ENCODE data around the gene HSF2BP. TPM values are rescaled to one million over a fixed set of nuclear protein-coding genes. Genes with fewer than 3 reads are reported as not detected.
"Not testable (repeated sequence)": the region's sequence is repeated elsewhere in the genome, so short reads cannot be mapped to it uniquely, and the experiment has no call there.

HSF2BP gene
- polyA plus RNA-seq, 1 donor = 3.0 TPM

GRCh38 chr21:43651926-43652325, 7.4 kb downstream of the HSF2BP start:
- not testable (repeated sequence) for DNase-seq

- no peak for DNase-seq
Measured at GRCh38 chr21:43648171-43648570, 11.1 kb downstream of the HSF2BP start.

GRCh38 chr21:43646550-43647260, 12.6 kb downstream of the HSF2BP start:
- peak; percentile 81 for DNase-seq

- no peak for DNase-seq
Measured at GRCh38 chr21:43645976-43646375, 13.3 kb downstream of the HSF2BP start.

- DNase-seq = peak; percentile 74
Measured at GRCh38 chr21:43645136-43645891, 14.0 kb downstream of the HSF2BP start.

DNA sequence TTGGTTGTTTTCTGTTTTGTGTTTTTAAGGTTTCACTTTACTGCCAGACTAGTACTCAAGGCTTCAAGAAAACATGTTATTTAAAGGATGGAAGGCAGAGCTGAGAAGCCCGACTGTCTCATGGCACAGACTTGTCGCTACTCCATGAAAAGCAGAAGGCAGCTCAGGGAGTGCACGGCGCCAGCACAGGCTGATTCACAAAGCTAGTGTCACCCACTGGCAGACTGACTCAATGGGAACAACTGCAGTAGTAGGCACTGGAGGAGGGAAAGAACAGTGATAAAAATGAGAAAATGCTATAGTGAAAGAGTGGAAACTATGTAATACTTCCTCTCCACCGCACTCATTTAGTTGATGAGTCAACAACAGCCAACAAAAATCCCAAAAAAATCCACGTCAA, 14.7 kb downstream of the HSF2BP start:
- no peak for DNase-seq

DNA sequence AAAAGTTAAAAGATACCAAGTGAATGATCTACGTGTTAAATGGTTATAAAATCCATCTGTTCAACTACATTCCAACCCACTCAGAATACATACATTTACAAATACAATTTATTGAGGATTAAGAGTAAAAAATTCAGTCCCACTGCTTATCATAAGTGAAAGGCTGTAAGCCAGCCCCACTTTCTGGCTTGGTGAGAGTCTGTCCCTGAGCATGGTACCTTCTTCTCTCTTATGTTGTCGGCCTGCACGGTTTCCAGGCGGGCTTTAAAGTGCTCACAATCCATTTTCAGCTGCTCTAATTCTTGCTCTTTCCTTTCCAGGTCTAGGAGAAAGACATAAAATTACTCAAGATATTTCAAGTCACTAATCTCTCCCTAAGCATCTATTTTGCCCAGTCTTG, 15.2 kb downstream of the HSF2BP start:
- DNase-seq = no peak

- DNase-seq = no peak
Measured at GRCh38 chr21:43643193-43643592, 16.1 kb downstream of the HSF2BP start.

GRCh38 chr21:43640400-43640799, 18.9 kb downstream of the HSF2BP start:
- DNase-seq = no peak

GRCh38 chr21:43639470-43640353, 19.6 kb downstream of the HSF2BP start:
- DNase-seq = no peak

- DNase-seq = no peak
Measured at GRCh38 chr21:43637530-43638158, 21.6 kb downstream of the HSF2BP start.

- DNase-seq = no peak
Measured at GRCh38 chr21:43635436-43635835, 23.9 kb downstream of the HSF2BP start.

- DNase-seq = no peak
Measured at GRCh38 chr21:43634618-43635017, 24.7 kb downstream of the HSF2BP start.

DNA sequence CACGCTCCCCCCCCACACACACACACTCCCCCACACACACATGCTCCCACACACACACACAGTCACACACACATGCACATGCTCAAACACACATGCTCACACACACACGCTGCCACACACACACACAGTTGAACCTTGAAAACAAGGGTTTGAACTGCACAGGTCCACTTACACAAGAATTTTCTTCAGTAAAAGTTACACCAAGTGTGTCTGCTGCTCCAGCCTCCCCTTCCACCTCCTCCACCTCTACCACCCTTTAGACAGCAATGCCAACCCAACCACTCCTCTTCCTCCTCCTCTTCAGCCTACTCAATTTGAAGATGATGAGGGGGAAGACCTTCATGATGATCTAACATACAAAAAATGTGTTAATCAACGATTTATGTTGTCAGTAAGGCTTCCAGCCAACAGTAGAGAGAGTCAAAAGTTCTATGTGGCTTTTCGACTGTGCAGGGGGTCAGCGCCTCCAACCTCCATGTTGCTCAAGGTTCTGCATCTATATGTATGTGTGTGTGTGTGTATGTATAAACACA, 26.8 kb downstream of the HSF2BP start:
- DNase-seq = no peak

- DNase-seq = no peak
Measured at GRCh38 chr21:43631411-43632107, 27.7 kb downstream of the HSF2BP start.

GRCh38 chr21:43627527-43627926, 31.8 kb downstream of the HSF2BP start:
- DNase-seq = no peak

- DNase-seq = no peak
Measured at GRCh38 chr21:43626390-43626789, 32.9 kb downstream of the HSF2BP start.

DNA sequence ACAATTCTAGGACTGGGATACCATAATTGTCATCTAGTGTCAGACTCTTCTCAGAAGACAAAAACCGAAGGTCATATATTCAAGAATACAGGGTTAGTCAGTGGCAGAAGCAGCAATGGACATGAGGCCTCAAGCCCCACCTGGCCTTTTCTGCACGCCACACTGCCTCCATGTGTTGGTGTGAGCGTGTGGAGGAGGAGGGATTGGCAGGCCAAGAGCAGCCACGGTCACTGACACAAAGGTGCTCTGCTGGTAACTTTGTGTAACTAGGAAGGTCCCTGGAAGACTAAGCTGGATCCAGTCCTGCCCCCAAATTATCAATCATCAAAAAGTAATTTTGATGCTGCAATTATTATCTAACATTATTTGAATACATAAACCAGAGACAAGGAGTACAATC, 34.9 kb downstream of the HSF2BP start:
- no peak for DNase-seq

- no peak for DNase-seq
Measured at GRCh38 chr21:43623588-43623987, 35.7 kb downstream of the HSF2BP start.

DNA sequence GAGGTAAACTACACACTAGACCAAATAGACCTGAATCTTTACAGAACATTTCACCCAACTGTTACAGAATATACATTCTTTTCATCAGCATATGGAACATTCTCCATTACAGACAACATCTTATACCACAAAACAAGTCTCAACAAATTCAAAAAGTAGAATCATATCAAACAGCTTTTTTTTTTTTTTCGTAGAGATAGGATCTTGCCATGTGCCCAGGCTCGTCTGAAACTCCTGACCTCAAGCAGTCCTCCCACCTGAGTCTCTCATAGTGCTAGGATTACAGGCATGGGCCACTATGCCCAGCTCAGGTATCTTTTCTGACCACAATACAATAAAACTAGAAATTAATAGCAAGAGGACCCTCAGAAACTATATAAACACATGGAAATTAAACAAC, 36.5 kb downstream of the HSF2BP start:
- no peak for DNase-seq

DNA sequence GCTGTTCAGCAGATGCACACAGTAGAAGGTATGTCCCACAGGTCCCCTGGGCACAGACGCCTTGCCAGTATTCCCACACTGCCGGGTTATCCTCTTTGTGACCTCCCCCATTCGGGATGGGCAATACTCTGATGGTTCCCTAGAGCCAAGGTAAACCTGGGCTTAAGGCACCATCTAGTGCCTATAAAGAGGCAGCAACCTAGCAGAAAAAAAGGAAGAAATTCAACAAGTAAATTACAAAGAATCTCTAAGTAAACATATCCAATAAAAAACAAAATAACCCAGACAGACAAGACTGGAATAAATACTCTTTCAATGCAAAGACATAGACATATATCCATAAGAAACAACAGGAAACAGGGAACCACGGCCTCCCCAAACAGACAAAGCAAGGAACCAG, 39.4 kb downstream of the HSF2BP start:
- DNase-seq = no peak
